Activated gamma-delta T cell treated with anti-CD3 and anti-CD28 coated beads, Interleukin-2, amount 50 U/mL, for 16 hours (primary cell): Measurements from ENCODE around the gene TENT4B.

Source experiments
- DNase-seq: peaks from one replicate; pipeline ENCODE4 v3.0.0-alpha.2; 2020; ENCODE audit warnings: low read depth

The TENT4B gene

GRCh38 chr16:50256604-50257003, 103.5 kb downstream of the TENT4B start:
- no peak for DNase-seq

- DNase-seq, result no peak
Measured at GRCh38 chr16:50257876-50258275, 104.8 kb downstream of the TENT4B start.

GRCh38 chr16:50259334-50260205, 106.5 kb downstream of the TENT4B start:
- no peak for DNase-seq

- DNase-seq, result no peak
Measured at GRCh38 chr16:50260206-50261159, 107.4 kb downstream of the TENT4B start.

- DNase-seq, result no peak
Measured at GRCh38 chr16:50261160-50261706, 108.1 kb downstream of the TENT4B start.

GRCh38 chr16:50261707-50262235, 108.7 kb downstream of the TENT4B start:
- no peak for DNase-seq

GRCh38 chr16:50263060-50263909, 110.2 kb downstream of the TENT4B start:
- DNase-seq, result no peak

GRCh38 chr16:50263940-50264929, 111.1 kb downstream of the TENT4B start:
- DNase-seq, result no peak

- no peak for DNase-seq
Measured at GRCh38 chr16:50265260-50265659, 112.2 kb downstream of the TENT4B start.

- DNase-seq, result no peak
Measured at GRCh38 chr16:50265716-50266336, 112.7 kb downstream of the TENT4B start.

GRCh38 chr16:50266337-50267091, 113.4 kb downstream of the TENT4B start, which contains the start of gene ADCY7:
TSS of gene ADCY7 (plus strand) at chr16:50266551. CDS start at chr16:50288180, 21,629 bp downstream.
- DNase-seq, result peak; percentile 71

- no peak for DNase-seq
Measured at GRCh38 chr16:50267151-50267631, 114.1 kb downstream of the TENT4B start.

GRCh38 chr16:50267651-50268050, 114.5 kb downstream of the TENT4B start:
- no peak for DNase-seq

- DNase-seq, result no peak
Measured at GRCh38 chr16:50268352-50268751, 115.2 kb downstream of the TENT4B start.

GRCh38 chr16:50269061-50269705, 116.1 kb downstream of the TENT4B start:
- DNase-seq, result no peak

- no peak for DNase-seq
Measured at GRCh38 chr16:50269769-50270509, 116.8 kb downstream of the TENT4B start.

- DNase-seq, result no peak
Measured at GRCh38 chr16:50270510-50271147, 117.5 kb downstream of the TENT4B start.
